ENCODE measurements around the gene TSEN34.
A peak's percentile ranks its signal among the peaks of the same experiment; 100 is the strongest.
"Not testable (repeated sequence)": the region's sequence is repeated elsewhere in the genome, so short reads cannot be mapped to it uniquely, and the experiment has no call there.

The TSEN34 gene

DNA sequence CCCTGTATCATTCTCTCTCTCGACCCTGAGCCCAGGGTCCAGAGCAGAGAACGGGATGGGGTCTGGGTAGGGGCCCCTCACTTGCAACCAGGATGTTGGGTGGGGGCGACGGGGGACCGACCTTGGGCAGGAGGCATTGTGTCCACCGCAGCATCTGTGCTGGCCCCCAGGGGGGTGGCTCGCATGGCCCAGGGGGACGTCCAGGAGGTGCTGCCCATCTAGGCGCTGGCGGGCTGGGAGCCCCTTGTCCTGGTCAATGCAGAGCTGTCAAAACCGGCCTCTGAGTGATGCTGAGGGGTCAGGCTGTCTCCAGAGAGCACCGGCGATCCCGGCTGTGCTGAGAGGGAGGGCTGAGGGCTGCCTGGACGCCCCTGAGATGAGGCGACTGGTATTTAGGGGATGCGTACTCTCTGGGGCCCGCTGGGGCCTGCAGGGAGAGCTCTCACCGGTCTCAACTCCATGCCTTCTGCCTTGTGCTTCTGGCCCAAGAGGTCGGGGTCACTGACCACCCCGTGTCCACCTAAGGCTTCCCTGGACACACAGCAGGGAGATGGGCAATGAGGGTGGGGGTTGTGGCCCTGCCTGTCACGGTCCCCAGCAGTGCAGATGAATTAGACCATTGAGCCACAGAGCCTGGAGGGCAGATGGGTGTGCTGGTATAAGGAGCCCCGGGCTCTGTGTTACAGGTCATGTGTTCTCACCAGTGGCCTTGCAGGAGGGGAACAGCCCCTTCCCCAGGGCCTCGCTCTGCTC, 18.1 kb downstream of the TSEN34 start:
- no peak for DNase-seq (ENCODE audit: low spot score)

DNA sequence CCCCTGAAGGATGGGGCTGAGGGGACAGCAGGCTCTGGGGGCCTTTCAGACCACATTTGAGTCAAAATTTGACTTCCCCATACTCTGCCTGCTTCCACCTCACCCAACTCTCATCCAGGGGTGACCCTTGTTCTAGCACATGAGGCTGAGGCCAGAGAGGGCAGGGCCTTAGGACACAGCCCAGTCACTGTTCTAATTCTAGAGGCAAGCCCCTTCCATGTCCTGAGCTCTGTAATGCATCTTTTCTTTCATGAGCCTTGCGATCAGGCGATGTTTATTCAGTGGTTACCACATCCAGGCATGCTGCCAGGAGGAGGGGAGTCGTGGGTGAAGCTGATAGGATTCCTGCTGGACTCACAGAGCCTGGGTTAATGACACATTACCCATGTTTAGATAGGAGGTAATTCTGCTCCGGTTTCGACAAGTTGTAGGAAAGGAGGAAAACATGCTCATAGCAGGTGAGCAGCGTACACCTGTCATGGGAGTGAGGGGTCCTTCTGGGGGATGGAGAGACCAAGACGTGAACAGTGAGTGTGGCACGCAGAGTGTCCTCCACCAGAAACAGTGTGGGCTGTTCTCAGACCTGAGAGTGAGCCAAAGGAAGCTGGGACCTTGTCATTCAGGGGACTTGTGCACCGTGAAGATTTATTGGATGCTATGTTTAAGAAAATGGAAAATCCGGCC, 18.8 kb downstream of the TSEN34 start:
- peak; percentile 12 for DNase-seq (ENCODE audit: low spot score)

DNA sequence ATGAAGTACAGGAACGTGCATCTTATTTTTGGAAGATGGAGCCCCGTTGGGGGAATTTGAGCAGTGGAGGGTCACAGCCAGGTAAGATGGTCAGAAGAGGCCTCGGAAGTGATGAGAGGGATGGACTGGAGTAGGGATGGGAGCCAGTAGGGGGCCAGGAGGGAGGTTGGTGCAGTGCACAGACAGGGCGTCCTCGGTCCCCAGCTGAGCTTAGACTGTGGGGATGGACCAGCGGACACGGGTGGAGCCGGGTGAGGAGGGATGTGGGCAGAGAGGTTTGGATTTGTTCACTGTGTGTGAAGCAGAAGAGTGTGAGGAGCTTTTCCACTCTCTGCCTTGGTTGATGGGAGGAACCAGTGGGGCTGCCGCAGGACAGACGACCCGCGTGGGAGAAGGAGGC, 20.1 kb downstream of the TSEN34 start:
- no peak for DNase-seq (ENCODE audit: low spot score)

DNA sequence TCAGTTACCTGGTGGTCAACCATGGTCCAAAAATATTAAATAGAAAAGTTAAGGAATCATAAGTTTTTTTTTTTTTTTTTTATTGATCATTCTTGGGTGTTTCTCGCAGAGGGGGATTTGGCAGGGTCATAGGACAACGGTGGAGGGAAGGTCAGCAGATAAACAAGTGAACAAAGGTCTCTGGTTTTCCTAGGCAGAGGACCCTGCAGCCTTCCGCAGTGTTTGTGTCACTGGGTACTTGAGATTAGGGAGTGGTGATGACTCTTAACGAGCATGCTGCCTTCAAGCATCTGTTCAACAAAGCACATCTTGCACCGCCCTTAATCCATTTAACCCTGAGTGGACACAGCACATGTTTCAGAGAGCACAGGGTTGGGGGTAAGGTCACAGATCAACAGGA, 23.1 kb downstream of the TSEN34 start:
- DNase-seq (ENCODE audit: low spot score): not testable (repeated sequence)

DNA sequence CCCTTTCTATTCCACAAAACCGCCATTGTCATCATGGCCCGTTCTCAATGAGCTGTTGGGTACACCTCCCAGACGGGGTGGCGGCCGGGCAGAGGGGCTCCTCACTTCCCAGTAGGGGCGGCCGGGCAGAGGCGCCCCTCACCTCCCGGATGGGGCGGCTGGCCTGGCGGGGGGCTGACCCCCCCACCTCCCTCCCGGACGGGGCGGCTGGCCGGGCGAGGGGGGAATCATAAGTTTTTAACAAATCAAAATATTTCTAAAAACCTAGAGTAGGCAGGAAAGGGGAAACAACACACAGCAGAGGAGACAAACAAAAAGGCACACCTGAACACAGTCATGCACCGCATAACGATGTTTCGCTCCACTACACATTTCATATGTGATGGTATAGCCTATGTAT, 23.6 kb downstream of the TSEN34 start:
- DNase-seq (ENCODE audit: low spot score): not testable (repeated sequence)

DNA sequence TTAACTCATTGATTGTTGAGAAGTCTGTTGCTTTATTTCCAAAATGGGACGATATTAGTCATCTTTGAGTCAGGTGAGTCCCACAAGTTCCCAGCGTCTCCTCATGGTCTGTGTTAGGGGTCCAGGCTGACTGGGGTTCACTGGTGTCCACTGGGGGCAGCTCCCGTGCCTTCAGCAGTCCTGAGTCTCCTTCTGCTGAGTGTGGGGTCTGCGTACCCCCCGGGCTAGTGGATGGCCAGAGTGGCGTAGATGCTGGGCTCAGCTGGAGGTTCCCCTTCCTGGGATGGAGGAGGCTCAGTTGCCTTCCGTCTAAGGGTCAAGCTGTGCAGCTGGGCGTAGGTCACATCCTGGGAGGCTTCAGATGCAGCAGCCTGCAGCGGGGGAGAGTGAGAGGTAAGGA, 25.8 kb downstream of the TSEN34 start:
- no peak for DNase-seq (ENCODE audit: low spot score)

DNA sequence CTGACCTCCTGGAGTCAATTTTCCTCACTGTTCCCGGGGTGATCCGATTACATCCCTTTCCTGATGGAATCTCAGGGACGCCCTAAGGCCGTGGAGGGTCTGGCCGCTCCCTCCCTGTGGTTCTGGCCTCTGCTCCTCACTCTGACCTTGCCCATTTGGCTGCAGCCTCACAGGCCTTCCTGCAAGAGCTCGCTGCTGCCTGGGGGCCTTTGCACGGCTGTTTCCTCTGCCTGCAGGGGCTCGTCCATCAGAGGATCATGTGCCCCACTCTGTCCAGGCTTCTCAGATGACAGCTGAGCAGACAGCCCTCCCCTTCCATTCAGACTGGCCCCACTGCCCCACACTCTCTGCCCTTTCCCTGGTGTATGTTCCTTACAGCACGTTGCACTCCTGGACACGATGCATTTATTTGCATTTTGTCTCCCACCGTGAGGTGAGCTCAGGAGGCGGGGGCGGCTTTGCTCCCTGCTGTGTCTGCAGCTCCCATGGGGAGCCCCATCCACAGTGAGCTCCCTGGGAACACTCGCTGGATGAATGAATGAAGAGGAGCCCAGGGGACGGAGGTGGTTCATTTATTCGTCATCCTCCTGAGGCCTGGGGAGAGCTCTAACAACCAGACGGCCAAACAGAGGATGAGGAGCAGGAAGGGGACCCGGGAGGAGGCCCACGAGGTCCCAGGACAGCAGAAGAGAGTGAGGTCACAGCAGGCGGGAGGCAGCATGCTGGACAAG, 26.6 kb downstream of the TSEN34 start:
- not testable (repeated sequence) for DNase-seq (ENCODE audit: low spot score)

DNA sequence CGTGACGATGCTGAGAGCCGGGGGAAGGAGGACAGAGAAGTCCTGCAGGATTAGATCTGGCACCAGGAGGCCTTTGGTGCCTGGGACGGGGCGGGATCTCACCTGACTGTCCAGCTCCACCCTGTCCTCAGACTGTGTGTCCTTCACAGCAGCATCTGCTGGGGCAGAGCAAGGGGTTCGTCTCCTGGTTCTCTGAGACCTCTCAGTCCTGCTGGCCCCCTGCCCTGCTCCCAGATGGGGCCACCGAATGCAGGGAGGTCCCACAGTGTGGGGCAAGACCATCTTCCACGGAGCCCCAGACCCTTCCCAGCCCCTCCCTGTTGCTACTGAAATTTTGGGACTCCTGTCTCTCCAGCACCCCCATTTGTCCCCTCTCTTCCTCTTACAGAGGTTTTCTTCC, 27.2 kb downstream of the TSEN34 start:
- DNase-seq (ENCODE audit: low spot score): no peak

DNA sequence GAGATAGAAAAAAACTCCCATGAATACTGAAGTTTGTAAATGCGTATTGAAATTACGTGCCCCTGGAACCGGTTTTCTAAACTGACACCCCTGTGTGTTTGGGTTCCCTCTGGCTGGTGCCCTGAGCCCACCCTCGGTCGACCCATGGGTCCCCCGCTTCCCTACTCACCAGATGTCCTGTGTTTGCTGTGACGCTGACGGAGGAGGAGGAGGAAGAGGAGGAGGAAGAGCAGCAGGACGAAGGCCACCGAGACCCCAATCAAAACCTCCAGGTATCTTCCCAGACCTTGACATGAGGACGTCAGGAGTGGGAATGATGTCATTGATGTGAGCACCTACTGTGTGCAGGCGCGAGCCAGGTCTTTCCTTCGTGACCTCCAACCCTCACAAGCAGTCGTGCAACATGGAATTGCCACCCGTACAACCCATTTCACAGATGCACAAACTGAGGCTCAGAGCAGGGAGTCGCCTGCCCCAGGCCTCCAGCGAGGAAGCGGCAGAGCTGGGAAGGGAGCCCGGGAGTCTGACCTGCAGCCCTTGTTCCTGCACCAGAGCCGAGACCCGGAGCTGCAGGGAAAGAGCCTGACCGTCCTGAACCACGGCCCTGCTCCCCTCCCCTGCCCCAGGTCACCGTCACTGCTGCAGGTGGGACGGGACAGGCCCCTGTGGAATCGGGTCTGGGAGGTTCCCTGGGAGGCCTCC, 28.0 kb downstream of the TSEN34 start:
- no peak for DNase-seq (ENCODE audit: low spot score)

DNA sequence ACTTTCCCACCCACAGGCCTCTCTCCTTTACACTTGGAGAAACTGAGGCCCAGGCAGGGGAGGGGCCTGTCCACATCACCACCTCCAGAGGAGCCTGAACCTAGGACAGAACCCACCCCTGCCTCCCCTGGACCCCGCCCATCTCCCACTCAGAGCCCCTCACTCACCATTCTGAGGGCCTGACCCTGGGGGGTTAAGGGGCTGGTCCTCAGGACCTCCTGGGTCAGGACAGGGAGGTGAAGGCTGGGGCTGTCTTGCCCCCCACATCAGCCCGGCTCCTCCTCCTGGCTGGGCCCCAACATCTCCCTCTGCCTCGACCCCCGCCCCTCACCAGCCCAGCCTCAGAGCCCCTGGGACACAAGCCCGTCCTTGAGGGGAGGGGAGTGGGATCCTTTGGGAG, 28.6 kb downstream of the TSEN34 start:
- not testable (repeated sequence) for DNase-seq (ENCODE audit: low spot score)

DNA sequence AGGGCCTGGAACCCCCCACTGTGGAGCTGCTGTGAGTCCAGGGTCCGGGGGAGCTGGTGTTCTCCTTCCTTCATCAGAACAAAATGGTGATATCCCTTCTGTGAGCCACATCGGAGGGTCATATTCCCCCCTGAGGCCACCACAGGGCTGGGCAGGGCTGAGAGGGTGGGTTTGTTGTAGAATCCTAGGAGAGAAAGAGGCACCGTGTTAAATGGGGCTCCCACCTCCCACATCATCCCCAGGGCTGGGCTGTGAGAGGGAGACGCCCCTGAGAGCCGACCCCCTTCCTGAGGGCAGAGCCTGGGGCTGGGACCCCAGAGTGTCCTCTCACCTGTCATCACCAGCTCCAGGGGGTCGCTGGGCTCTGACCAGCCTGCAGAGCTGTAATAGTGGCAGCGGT, 30.8 kb downstream of the TSEN34 start:
- not testable (repeated sequence) for DNase-seq (ENCODE audit: low spot score)

DNA sequence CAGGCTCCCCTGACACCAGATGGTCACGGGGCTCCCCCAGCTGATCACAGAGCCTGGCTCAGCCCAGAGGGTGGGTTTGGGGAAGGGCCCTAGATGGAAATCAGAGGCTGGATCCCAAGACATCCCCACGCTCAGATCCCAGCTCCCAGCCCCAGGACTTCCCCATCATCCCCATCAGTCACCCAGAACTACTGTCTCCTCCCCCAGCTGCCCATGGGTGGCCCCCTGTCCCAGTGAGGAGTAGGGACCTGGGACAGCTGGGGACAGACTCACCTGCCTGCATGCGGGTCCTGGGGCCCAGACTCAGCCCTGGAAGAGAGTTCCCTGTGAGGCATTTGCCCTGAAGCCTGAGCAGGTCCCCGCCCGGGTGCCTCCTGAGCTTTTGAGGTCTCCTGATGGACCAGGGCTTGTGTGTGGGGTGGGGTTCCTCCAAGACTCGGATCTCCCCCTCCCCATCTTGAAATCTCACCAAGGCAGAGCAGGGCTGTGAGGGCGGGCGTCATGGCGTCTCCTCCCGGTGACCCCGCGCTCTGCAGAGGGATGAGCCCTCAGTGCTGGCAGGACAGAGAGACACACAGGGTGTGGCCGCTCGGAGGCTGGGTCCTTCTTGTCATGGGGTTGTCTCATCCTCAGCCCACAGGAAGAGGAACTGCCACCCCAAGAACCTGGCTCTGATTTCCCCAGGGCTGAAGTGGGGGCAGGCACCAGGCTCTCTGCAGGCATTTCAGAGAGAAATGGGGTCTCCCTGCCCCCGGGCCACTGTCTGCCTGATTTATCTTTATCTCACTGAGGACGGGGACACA, 31.6 kb downstream of the TSEN34 start, which contains the start of gene LILRB3:
LILRB3 (minus strand) TSS at position 534 of the 803 bp plus-strand sequence; CDS start at position 503, 31 bp downstream.
- DNase-seq (ENCODE audit: low spot score): not testable (repeated sequence)

DNA sequence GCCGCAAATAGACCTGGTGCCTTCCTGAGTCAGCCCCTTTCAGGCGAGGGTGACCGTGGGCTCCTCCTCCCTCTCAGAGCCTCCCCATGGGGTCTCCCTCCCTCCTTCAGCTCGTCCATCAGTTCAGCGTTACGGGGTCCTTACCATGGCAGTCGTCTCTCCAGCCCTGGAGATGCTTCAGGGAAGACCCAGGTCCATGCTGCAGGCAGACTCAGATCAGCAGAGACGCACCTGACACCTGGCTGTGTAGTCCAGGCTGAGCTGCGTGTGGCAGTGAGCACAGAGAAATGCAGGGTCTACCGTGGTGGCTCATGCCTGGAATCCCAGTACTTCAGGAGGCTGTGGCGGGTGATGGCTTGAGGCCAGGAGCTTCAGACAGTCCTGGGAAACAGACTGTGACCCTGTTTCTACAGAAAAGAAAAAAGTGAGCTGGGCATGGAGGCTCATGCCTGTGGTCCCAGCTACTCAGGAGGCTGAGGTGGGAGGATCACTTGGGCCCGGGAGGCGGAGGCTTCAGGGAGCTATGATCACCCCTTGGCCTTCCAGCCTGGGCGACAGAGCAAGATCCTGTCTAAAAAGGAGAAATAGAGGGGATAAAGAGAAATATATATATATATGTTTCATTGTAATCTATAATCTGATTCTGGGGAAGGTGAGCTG, 32.3 kb downstream of the TSEN34 start:
- DNase-seq (ENCODE audit: low spot score): not testable (repeated sequence)

DNA sequence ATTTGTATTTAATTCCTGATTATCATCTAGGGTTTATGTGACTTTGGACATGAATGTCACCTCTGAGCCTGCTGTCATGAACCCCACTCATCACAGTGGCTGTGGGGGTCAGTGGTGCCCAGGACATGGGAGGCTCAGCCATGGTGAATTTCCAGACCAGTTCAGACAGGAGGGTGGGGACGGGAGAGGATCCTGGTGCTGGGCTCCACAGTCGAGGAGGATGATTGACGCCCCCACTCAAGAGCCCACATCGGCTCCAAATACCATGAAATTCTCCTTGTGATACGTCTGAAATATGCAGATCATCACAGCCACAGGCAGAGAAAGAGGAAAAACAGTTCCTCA, 32.8 kb downstream of the TSEN34 start:
- DNase-seq (ENCODE audit: low spot score): not testable (repeated sequence)

DNA sequence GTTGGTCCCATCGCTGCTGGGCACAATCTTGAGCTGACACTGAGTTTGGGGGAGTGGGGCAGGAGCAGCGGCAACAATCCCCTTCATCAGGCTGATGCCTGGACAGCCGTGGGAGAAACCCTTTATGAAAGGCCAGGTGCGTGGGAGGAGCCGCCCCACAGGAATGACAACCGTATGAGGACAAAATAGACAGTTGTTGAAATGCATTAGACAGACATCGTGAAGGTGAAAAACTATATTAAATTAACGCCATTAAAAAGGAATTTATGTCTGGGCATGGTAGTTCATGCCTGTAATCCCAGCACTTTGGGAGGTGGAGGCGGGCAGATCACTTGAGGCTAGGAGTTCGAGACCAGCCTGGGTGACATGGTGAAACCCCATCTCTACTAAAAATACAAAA, 33.5 kb downstream of the TSEN34 start:
- not testable (repeated sequence) for DNase-seq (ENCODE audit: low spot score)

DNA sequence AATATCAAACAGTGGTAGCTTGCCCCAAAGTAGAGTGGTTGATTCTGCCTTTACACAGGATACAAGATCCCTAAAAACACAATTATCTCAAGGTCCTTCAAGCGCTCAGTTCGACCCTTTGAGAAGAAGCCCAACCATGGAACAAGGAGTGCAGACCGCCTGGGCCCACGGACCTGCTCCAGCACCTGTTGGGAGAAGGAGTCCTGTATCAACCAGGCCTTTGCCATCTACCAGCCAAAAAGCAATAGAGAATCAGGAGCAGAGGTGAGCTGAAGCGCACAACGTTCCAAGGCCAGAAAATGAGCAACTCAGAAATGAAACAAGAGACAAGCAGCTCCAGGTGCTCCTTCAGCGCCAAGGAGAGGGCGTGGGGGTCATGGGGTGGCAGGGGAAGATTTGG, 38.0 kb downstream of the TSEN34 start:
- DNase-seq (ENCODE audit: low spot score): no peak

DNA sequence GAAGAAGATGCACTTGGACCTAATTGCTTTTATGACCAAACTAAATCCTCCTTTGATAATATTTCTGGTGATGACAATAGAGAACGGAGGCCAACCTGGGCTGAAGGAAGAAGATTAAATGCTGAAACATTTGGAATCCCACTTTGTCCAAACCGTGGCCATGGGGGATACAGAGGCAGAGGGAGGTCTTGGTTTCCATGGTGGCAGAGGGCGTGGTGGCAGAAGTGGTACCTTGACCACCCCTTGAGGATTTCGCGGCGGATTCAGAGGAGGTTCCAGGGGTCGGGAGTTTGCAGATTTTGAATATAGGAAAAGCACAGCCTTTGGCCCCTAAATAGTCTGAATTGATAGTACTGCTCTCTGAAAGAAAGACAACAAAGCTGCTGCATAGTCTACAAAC, 38.9 kb downstream of the TSEN34 start:
- DNase-seq (ENCODE audit: low spot score): no peak

DNA sequence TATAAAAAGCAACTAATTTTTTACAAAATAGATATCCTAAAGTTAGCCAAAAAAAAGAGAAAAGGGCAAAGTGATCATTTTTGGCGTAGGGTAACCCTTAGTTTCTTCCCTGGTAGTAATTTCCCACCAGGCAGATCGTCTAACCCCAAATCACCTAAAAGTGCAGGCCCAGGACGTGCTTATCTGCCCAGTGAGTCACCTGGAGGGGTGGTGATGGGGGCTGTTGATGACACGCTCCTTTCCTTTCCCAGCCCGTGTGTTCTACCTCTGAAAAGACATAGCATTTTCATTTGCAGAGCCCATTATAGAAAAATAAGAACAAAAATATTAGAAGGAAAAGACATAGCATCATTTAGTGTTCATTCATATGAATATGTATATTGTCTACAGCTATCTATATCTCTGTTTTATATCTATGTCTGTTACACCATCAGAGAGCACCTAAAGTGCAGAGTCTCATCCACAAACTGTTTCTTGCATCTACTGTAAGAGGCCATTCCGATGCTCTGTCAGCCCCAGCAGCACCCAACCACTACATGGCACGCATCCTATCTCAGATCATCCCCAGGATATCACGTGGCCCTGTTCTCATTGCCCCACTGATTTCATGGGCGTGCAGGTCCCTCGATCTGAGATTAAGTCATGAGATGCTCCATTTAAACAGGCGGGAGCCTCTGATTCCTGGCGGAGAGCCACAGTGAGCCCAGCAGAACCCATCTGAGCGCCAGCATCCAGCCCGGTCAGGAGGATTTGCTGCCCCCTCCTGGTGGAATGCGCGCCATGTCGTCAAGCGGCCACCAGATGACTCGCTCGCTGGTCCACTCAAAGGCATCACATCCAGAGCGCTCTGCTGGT, 40.2 kb downstream of the TSEN34 start:
- peak; percentile 84 for DNase-seq (ENCODE audit: low spot score)

DNA sequence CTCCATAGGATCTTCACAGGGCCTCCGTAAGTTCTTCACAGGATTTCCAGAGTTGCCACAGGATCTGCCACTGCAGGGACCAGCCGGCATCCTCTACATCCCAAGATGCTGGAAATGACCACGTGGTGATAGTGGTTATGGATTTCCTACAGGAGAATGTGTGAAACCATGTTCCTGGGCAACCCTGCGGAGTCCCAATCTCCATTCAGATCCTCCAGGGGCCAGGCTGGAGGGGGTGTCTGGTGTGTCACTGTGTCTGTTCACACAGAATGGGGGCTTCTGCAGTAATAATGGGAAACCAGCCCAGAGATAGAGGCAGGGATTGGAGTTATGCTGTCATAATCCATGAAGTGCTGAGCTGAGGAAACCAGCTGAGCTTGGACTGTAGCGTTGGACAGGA, 42.8 kb downstream of the TSEN34 start:
- DNase-seq (ENCODE audit: low spot score): no peak

Data from CD4-positive, alpha-beta T cell treated with Interleukin-15 for 4 hours (primary cell).